Stimulated activated CD4-positive, alpha-beta T cell treated with anti-CD3 and anti-CD28 coated beads, Interleukin-12 subunit alpha, Interleukin-12 subunit beta, amount 100 ng/mL, for 4 hours (primary cell): ENCODE measurements around the gene CARD18.

Experiments used
- DNase-seq: peaks from one replicate; pipeline ENCODE4 v3.0.0-alpha.2; 2020

Gene CARD18, protein sequence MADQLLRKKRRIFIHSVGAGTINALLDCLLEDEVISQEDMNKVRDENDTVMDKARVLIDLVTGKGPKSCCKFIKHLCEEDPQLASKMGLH

DNA sequence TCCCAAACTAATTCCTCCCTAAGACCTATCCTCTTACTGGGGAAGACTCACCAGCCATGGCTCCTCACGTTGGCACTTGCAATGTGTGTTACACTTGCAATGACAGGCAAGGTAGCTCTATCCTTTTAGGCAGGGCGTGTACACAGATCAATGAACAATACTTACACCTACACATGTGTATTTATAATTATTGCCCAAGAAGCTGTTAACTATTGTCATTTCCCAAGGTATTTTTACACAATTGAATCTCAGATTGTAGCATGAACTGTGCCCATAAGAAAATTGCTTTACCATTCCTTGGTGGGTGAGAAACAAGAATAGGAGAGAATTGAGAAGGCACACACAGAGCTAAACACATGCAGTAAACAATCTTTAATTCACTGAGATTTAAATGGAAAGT, at the start of gene CARD18:
CARD18 (minus strand) TSS at position 101 of the 400 bp plus-strand sequence; CDS start at position 58, 43 bp downstream.
- DNase-seq = no peak

DNA sequence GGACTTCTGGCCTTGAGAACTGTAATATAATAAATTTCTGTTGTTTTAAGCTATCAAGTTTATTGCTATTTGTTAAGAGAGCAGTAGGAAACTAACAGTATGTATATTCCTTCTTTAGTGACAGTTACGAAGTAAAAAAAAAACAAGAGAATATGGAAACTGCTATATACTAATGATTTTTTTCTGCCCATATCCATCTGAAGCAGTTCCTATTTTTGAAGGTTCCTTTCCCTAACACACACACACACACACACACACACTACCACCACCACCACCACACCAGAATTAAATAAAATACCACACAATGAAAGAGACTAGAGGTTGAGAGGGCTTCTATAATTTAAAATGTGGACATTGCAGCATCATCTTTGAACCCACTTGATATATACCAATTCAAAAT, 44.4 kb upstream of the CARD18 start:
- no peak for DNase-seq

DNA sequence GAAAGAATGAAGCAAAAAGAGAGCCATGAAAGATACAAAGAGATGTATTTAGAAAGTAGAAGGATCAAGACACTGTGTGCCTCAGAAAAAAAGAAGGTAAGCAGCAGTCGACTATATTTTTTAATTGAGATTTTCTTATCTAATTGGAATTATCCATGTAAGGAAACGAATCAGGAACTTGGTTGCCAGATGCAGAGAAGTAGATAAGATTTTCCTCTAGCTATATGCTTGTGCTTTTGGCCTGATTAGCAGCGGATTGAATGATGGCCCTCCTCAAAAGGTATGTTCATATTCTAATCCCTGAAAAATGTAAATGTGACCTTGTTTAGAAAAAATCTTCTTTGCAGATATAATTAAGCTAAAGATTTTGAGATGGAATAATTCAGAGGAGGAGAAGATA, 43.9 kb upstream of the CARD18 start:
- DNase-seq = no peak

DNA sequence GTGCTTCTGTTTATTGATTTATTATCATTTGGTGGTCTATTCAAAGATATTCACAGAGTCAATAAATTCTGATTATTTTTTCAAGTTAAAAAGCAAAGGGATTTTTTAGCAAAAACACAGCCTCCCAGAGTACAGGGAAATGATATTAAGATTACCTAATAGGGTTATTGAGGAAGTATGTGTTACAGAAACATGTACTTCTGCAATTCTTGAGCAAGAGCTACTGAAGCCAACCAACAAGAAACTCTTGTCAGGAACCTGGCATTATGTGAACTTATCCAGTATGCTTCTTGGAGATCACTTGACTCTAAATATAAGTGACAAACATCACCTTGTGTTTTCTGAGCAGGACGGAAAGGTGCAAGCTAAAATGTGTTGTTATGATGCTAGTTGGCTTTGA, 42.0 kb upstream of the CARD18 start:
- DNase-seq = no peak

DNA sequence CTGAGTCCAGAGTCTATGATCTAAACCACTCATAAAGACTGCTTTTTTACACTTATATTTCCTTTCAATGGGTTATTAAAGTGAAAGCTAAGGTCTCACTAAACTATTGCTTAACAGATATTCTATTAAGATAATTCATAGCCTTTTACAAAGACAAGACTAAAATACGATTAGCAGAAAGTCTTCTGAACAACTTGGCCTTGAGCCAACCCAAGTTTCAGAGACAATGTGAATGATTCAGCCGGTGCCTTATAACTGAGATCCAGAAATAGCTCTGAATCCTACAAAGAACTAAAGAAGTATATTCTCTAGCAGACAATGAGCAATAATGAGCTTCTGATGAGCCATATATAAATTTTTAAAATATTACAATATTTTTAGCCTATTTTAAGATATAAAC, 41.5 kb upstream of the CARD18 start:
- no peak for DNase-seq

DNA sequence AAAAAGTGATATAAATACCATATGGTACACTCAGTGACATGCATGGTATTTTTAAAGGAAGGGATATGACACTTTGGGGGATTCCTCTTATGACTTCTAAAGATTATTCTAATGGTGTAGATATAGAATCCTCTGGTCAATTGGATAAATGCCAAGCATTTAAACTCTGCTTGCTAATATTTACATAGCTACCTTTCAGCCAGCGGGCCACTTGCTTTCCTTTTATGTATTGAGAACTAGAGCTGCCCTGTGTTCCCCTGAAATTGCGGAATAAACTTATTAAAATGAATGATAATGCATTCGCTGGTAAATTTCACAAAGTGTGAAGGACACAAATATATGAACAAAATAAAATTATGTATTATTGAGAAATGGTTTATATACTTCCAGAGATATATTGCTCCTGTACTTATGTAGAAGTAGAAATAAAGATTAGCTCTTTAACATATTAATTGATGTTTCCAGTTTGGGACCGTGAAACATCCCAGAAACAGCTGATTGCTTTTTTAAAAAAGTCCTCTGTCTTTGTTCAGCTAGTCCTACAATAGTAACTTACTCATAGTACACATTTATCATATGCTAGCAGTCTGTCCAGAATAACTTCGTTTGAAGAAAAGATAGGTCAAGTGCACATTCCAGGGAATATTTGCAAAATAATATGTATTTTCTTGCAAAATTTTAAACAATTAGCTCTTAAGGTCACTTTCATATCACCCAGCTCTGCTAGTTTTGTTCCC, 40.1 kb upstream of the CARD18 start:
- no peak for DNase-seq

DNA sequence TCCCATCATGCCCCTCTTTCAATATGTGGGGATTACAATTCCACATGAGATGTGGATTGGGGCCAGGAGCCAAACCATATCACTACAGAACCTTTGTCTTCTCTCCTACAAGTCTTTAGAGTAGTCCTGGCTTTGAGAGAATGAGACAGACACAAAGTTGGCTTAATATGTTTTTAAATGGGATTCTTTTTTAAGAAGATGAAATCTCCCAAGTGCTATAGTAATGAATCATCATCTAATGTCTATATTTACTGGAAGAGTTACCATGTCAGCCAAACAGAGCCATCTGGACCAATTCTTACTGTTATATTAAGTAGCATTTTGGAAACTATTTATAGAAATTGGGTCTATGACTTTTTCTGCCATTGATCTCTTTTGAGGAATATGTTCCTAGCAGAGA, 38.1 kb upstream of the CARD18 start:
- DNase-seq = no peak

DNA sequence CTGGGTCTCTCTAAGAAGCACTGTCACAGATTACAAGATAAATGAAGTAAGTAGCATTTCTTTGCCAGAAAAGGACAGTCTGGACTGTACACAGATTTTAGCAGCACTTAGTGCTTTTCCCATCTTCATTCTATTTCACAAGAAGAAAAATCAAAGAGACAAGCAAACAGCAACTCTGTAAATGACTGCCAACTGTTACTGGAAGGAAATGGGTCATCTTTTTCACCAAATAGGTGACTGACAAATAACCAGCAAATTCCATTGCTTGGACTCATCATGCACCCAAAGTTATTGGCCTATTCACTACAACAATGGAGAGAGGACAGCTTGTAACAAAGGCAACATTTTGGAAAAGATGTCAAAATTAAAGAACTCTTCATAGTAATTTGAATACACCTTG, 28.9 kb upstream of the CARD18 start:
- DNase-seq = no peak

DNA sequence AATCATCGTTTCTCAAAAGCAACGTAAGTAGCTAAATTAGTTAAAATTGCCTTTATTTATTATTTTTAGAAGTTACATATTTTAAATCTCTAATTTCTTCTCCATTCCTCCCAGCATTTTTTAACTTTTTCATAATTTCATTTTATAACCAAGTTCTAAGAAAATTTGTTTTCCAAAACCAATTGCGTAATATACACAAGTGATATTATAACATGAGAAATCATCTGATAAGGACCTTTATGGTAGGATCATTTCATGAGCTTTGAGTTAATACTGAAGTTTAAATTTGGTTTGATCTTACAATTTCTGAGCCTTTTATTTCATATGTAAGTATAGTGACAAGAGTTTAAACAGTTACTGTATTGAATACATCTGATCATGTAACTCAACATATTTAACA, 27.7 kb upstream of the CARD18 start:
- no peak for DNase-seq

DNA sequence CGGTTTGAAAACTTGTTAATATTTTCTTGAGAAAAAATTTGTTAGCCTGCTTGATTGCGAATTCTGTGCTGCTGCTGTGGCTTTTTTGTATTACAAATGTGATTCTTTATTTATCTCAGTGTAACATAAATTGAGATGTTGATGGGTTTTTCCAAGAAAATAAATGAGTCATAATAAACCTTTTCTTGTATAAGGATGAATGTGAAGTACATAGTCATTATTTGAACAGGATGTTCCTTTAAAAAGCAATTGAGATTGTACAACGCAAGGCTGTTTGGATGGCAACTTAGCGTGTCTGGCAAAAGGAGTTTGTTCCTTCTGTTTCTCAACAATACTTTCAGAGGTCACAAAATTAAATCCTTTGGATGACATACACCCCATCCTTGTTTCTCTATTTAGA, 24.6 kb upstream of the CARD18 start:
- DNase-seq = no peak

DNA sequence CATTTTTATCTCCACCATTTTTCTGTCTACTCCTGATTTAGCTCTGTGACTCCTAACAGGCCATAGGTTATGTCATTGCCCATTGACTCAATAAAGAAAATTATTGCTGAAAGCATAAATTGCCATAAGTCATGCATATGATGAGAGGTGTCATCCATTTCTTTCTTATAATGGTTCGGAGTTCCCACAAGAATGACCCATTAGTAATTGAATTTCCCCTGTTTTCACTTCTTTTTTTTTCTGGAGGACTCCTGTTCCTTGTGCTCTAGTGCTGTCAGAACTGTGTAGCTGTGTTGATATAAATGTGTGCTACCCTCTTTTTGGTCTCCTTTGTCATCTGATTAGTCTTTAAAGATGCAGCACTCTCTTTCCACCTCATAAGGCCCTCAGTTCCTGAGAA, 22.9 kb upstream of the CARD18 start:
- DNase-seq = no peak

DNA sequence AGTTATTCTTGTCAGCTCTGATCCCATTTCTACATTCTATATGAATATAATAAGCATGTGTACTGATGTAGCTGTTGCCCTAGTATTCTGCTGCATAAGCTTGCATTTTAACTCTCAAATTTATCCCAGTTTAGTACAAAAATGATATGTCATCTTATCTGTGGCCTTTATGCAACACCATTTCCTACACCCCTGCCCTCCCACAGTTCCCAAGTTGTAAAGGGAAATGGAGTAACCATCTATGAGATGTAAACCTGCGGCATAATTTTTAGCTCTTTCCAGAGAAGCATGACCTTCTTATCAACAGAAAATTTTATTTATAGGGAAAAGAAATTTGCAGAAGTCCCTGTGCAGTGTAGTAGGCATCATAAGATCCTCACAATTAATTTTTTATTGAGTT, 18.9 kb upstream of the CARD18 start:
- DNase-seq = no peak

DNA sequence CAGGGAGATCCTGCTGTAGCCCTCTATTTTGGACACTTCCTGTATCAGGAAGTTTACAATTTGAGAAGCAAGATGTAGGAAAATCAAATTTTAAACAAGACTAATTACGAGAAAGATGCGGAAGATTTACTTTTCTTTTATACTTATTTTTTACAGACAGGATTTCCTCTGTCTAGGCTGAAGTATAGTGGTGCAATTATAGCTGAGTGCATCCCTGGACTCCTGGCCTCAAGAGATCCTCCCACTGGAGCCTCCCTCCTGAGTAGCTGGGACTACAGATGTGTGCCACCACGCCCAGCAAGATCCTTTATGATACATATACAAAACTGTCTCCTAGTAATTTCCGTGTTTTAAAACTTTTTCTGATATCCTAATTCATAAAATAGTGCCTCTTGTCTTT, 17.2 kb upstream of the CARD18 start:
- no peak for DNase-seq

DNA sequence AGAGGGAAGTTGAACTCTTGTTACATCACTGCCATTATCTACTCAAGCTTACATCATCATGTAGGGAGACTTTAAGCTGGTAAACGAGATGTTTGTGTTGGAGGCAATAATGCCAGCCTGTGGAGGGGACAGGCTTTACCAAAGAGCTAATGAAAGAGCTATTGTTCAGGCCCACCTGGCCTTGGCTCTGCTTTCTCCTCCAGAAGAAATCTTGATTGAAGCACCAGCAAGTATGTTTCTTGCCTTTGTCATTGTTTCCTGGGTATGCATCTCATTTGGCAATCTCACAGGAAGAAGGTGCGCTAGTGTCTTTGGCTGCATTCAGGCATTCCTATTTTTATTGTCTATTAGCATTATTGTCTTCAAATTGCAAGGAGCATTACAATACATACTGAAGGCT, 16.7 kb upstream of the CARD18 start:
- no peak for DNase-seq

DNA sequence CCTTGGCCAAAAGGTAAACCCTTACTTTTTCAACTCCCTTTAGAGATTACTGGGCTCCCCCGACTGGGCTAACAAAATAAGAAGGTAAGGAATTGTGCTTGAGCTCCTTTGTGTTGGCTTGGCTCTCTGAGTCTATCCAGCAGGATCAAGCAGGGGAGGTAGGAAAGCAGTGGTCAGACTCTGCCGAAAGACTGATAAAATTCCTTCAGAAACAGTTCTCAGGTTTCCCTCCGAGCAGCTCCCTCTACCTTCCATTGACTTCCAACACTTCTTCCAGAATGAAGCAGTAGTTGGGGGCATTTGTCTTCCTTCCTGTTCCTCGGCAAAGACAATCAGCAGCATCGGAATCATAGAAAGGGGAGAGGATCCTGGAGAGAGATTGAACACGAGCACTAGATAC, 16.1 kb upstream of the CARD18 start:
- no peak for DNase-seq

DNA sequence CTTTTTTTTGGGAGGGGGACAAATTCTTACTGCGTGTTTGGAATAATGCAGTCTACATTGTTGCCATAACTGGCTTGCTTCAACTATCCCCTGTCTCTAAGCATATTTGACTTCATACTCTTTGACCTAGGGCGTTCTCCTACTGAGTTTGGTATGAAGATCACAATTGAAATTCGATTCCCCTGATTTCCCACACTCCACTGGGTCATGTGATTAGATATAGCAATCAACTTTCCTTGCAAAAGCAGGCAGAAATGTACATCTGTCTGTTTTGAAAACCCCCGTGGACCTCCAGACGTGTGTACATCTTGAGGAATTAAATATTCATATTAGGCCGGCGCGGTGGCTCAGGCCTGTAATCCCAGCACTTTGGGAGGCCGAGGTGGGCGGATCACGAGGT, 13.8 kb upstream of the CARD18 start:
- no peak for DNase-seq

DNA sequence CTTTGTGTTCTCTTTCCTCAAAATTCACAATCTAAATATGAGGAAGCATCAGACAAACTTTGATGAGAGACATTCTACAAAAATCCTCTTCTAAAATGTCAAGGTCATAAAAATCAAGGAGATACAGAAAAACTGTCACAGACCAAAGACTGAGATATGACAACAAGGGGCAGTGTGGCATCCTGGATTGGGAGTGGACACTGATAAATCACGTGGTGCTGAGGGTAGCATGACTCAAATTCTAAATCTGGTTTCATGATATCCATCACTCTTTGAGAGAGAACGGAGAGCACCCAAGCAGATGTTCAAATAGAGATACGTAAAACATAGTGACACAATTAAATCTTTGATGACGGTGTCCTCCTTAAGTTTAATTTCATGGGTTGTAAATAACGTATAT, 13.0 kb upstream of the CARD18 start:
- DNase-seq = no peak

DNA sequence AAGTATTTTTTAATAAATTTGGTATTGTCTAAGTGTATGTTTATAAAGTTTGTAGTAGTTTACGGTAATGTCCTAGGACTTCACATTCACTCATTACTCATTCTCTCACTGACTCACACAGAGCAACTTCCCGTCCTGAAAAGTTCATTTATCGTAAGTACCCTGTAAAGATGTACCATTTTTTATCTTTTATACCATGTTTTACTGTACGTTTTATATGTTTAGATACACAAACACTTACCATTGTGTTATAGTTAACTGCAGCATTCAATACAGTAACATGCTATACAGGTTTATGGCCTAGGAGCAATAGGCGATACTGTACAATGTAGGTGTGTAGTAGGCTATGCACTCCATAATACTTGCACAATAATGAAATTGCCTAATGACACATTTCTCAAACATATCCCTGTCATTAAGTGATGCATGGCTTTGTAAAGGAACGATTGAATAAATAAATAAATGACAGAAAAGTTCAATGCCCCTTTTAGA, 12.5 kb upstream of the CARD18 start:
- DNase-seq = no peak

DNA sequence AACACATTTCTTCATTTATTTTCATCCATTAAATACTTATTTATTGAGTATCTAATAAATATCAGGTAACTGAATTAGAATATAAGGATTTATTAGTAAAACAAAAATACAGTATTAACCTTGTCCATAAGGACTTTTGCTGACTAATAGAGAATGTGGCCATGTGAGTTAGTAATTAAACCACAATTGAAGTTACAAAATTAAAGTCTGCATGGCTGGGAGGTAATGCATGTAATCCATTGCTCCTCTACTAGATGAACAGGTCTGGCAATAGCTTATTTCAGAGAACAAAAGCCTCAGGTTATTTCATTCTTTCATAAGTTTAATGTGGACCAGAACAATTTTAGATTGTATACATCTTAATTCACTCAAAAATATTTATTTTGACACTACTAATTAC, 9.9 kb upstream of the CARD18 start:
- no peak for DNase-seq

DNA sequence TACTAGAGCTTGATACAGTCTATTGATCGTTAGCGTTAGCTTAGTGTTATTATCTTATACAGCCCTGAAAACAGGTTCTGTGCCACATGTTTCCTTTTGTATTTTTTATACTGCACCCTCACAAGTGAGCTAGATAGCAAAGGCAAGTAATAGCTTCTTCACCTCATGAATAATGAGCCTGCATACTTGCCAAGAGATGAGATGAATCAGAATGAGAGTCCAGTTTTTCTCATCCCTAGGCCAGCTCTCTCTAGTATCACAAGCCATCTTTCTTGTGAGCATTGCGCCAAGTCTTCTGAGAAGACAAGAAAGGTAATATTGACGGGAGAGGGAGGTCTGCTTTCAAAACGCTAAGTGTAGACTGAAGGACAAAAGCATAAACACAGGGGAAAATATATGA, 8.7 kb upstream of the CARD18 start:
- DNase-seq = no peak

DNA sequence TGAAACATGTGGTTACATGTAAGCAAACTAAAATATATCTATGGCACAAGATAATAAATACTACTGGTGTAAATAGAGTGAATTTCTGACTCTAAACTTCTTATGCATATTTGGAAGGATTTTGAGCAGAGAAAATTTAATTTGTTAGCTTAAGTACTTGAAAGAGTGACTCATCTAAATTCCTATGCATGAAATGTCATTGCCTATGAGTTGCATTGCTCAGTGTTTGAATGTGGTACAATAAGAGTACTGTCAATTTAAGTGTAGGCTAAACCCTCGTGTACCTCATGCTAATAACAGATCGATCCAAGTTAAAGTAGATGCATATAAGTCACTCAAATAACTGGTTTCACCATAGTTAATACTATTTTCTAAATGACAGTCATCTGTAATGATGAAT, 5.3 kb upstream of the CARD18 start:
- no peak for DNase-seq

DNA sequence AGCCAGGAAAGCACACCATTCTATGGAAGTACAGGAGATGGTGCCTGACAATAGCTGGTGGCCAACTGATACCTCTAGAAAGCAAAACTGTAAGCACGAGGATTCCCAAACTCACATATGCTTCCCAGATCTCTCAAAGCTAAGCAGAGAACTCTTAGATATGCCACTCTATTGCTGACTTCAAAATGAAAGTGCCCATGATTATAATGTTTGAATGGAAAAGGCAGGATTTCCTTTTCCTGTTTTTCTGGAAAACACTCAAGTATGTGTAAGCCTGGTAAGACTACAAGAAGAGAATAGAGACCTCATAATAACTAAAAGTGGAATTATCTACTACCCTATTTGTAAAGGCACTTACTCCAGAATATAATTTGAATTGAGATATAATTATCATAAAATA, 2.6 kb upstream of the CARD18 start:
- DNase-seq = no peak

DNA sequence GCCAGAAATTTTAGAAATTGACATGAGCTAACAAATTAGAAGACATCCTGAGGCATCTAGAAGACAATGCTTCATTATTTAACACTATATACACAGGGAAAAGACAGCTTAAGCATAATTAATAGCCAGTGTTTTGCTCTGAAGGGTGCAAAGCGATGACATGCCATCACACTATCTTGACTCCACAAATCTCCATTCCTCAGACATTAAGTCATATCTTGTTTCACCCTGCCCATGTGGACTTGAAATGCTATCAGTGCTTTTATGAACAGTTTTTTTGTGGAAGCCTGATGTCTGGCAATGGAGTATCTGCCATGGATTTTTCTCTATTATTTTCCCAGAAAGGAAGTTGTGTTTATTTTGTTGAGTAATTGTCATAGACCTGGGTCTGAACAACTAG, 2.3 kb downstream of the CARD18 start:
- no peak for DNase-seq

DNA sequence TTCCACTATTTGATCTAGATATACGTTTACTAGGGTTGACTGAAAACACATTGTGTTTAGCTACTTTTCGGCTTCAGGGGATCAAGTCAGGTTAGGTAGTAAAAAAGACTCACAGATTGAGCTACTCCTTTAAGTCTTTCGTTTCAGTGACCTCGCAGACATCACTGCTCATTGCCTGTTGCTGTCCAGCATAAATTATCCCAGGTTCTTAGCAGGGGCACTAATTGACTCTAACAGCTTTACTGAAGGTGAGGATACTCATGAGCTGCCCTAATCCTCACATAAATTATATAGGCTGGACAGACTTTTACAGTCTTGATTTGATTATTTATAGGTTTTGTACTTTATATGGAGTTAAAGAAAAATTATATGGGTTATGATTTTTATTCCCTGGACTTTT, 3.7 kb downstream of the CARD18 start:
- DNase-seq = no peak
